GM21528 (cell line): Measurements from ENCODE around the gene GRIK3.
"Not testable (repeated sequence)": the region's sequence is repeated elsewhere in the genome, so short reads cannot be mapped to it uniquely, and the experiment has no call there.

Experiments used
- ATAC-seq: cut with Tn5 transposase; IDR thresholded peaks from one replicate; pipeline ENCODE4 v1.9.1; 2021; ENCODE audit warnings: mild to moderate bottlenecking, moderate library complexity; ENCODE audit not compliant: unreplicated experiment, low FRiP score

GRIK3 gene

DNA sequence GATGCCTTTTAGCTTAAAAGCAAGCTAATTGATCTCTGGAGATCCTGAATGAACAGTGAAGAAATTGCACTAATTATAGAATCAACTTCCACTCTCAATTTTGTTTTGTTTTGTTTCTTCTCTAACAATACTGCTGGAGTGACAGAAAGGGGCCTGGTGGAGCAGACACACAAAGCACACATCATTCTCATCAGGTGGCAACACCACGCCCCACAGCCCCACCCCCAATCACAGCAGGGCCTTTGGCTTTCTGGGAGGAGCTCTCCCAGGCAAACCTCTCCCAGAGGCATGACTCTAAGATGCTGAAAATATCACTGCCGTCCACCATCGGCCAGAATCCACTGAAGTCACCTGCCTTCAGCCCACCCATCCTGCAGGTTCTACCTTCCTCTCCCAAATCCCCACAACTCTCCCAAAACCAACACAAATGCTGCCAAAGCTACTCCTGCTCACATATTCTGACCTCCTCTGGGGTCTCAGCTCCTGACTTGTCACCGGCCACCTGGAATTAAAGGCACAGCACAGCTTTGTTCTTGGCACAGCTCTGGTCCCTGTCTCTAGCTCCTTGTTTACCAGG lies 120.7 kb downstream of the GRIK3 start:
- no peak for ATAC-seq

DNA sequence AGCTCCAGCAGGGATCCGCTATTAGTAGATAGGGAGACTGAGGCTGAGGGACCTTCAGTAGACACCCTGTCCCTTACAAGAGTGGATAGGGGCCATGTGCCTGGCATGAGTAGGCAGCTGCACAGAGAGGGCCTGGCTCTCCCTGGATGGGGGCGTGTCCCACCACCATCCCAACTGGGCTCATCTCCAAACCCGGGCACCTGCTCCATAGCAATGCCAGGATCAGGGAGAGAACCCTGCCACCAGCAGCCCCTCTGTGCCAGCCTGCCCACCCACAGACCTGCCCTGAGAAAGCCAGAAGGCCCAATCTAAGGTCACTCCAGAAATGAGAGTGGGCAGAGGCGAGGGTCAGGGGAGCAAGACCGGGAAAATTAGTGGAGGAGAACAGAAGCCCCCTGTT lies 121.3 kb downstream of the GRIK3 start:
- no peak for ATAC-seq

DNA sequence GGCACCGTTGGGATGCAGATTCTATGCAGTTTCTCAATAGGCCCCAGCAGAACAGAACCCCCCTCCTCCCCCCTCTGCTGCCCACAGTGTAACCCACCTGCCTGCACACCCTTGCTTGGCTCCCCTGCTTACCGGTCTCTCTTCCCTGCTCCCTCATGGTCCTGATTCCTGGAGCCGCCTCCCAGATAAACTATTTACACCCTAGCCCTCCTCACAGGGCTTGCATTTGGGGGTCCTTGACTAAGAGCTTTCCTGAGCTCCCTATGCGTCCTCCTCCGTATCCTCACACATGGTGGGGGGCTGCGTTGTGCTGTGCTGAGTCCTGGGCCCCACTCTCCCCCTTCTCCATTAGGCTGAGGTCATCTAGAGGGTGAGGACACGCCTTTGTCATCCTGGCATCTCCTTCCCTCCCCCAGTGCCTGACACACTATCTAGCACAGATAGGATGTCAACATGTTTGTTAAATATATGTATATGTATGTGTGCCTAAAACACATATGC lies 121.9 kb downstream of the GRIK3 start:
- no peak for ATAC-seq

DNA sequence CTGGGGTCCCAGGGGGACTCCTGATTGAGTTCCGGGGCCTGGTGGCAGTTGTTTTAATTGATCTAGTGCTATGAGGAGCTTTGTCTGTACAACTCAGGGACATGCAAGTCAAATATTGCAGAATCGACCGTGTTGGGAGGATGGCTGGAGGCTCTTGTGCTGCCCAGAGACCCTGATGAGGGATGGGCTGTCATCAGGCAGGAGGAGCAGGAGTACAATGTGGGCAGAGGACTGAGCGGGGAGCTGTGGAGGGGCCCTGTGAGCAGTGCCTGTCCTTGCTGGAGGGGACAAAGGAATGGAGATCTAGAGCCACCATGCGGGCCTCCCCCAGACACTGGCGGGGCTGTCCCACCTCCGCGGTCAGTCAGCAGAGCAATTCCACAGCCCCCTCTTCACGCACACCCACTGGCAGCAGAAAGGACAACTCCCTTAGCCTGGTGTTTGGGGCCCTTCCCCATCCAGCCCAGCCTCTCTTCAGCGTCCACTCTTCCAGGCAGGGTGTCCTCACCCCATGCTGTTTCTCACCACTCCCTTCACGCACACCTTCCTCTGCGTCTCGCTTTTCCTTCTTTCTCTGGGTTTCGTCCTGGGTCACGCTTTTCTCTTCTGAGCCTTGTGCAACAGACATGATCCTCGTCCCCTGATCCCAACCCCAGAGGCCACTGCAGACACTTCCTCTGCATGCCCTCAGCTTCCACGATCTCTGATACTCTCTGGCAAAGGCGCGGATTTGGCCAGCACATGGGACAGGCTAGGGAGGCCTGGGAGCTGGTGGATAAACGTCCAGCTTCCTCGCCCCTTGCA lies 122.6 kb downstream of the GRIK3 start:
- ATAC-seq = no peak

DNA sequence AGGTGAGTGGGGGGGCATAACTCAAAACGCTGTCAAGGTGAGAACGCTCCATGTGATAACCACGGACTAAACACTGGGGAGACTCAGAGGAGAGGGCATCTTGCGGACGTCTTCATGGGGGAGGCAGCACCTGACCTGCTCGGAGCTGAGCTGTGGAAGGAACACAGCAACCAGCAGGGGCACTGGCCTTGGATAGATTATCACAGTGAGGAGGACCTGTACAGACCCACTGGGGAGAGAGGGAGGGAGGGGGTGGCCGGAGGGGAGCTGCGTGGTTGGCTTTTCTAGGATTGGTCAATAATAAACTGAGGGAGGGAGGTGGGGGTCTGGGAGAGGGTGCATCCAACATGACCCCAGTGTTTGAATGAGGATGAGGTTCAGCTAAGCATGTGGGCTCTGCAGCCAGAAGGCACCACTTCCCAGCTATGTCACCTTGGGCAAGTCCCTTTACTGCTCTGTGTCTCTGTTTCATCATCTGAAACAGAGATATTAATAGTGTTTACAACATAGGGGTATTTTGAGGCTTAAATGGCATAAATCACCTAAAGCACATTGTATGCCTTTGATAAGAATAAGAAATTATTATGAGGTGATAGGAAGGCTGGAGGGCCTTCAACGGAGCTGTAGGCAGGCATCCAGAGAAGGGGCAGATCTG lies 123.3 kb downstream of the GRIK3 start:
- no peak for ATAC-seq

DNA sequence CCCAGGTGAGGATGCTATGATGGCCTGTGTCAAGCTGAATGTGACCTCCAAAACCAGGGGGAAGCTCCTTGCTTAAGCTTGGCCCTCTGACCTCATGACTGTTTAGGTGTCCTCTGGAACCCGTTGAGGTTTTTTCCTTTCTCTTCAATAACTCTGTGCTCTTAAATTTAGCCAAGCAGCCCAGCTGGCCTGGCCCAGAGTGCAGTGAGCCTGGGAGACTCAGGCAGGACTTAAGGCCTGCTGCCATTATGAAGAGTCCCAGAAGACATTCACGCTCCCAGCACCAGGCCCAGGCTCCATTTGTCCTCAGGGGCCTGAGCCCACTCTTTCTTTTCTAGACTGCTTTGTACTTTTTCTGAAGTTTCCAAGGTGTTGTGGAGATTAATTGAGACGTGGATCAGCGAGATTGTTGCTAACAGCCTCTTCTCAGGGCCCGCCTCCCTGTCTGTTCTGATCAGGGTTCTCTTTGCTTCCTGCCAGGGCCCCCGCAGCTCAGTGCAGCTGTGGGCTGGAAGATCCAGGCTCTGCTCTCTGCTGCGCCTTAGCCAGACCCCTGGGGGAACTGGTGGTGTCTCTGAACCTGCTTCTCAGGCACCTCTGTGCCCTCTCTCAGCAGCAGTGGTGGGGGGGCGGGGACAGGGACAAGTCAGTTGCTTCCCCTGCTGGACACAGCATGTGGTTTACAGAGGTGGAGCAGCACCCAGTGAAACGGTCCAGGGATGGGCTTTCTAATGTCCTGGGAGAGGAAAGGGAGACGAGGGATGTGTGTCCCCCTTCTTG lies 124.2 kb downstream of the GRIK3 start:
- no peak for ATAC-seq

DNA sequence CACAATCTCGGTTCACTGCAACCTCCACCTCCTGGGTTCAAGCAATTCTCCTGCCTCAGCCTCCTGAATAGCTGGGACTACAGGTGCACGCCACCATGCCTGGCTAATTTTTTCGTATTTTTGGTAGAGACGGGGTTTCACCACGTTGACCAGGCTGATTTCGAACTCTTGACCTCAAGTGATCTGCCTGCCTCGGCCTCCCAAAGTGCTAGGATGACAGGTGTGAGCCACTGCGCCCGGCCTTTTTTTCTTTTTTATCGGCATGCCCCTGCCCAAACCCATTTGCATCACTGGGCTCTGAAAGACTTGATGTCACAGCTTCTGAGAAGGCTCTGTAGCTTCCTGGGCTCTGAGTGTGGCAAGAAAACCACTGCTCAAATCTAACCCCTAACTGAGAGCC lies 125.0 kb downstream of the GRIK3 start:
- not testable (repeated sequence) for ATAC-seq

DNA sequence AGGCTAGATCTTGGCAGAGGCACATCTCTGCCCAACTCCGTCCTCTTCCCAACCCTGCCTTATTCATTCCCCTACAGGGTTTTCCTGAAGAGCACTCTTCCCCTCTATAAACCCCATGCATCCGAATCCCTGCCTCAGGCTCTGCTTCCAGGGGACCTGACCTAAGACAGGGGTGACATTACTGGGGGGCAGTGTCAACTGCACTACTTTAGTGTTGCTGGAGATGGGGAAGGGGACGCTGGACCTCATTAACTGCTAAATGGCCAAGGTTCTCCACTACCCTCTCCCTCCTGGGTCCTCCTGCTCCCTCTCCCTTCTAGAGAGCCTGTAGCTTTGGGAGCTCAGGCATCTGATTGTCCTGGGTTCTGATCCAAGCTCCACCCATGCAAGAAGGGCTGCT lies 126.2 kb downstream of the GRIK3 start:
- ATAC-seq = no peak

DNA sequence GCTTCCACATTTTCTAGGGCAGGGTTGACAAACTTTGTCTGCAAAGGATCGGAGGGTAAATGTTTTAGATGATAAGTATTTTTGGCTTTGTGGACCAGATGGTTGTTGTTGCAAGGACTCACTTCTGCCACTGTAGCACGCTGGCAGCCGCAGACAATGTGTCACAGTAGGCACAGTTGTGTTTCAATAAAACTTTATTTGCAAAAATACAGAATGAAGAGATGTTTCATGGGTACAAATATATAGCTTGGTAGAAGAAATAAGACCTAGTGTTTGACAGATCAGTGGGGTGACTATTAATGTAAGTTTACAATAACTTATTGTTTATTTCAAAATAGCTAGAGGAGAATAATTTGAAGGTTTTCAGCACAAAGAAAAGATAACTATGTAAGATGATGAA lies 127.8 kb downstream of the GRIK3 start:
- no peak for ATAC-seq

DNA sequence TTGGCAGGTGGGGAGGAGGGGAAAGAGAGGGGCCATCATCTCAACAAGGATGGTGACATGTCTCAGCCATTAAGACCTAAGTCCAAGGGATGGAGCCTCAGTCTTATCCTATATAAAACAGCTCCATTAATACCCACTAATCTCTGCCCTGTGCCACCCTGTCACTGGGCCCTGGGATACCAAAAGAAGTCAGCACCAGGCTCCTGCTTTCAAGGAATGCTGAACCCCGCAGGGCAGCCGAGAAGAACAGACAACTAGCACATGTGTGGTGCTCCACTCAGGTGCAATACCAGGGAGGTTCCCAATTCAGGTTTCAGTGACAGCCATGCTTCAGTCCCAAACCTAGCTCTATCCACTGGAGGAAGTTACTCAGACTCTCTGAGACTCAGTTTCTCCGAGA lies 128.4 kb downstream of the GRIK3 start:
- ATAC-seq = no peak

DNA sequence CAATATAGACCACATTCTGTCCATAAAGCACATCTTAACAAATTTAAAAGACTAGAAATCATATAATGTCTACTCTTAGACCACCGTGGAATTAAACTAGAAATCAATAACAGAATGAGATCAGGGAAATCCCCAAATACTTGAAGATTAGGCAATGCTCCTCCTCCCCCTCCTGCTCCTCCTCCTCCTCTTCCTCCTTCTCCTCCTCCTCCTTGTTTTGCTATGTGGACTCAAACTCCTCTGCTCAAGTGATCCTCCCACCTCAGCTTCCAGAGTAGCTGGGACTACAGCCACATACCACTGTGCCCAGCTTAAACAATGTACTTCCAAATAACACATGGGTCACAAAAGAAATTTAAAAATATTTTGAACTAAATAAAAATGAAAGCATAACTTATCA lies 134.2 kb downstream of the GRIK3 start:
- no peak for ATAC-seq

DNA sequence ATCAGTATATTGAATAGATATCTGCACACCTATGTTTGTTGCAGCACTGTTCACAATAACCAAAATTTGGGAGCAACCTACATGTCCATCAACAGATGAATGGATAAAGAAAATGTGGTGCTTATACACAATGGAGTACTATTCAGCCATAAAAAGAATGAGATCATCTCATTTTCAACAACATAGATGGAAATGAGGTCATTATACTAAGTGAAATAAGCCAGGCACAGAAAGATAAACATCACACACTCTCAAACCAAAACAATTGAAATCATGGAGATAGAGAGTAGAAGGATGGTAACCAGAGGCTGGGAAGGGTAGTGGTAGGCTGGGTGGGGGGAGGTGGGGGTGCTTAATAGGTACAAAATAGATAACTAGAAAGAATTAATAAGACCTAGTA lies 136.5 kb downstream of the GRIK3 start:
- ATAC-seq = not testable (repeated sequence)

DNA sequence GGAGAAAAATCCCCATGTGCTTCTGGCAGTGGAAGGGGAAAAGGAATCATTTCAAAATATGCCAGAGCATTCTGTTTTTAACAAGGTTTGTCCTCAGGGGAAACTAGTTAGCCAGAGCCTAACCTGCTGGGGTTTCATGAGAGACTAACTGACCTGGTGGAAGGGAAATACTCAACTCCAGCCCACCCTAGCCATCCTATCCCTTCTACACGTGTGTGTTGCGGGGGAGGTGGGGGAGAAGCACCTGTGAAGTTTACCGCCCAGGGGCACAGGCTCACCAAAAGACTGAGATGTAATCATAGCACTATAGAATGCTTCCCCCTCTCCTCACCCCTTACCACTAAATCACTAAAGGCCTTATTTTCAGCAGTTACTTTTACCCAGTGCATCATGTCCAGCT lies 139.5 kb downstream of the GRIK3 start:
- ATAC-seq = no peak

DNA sequence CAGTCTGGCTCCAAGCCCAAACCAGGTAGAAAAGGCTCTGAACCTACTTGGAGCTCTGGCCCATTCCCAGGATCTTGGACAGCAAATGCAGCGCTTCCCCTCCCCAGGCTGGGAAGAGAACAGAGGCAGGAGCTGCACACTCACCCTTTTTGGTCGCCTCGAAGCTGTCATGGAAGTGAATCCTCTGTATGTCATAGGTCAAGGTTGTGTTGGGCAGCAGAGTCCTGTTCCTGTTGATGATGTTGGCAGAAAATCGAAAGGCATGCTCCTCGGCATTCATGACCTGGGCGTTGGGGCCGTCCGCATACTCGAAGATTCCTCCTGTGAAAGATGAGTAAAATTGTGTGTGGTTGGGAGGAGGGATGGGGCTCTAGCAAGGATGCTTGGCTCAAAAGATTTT lies 143.5 kb downstream of the GRIK3 start:
- ATAC-seq = no peak

DNA sequence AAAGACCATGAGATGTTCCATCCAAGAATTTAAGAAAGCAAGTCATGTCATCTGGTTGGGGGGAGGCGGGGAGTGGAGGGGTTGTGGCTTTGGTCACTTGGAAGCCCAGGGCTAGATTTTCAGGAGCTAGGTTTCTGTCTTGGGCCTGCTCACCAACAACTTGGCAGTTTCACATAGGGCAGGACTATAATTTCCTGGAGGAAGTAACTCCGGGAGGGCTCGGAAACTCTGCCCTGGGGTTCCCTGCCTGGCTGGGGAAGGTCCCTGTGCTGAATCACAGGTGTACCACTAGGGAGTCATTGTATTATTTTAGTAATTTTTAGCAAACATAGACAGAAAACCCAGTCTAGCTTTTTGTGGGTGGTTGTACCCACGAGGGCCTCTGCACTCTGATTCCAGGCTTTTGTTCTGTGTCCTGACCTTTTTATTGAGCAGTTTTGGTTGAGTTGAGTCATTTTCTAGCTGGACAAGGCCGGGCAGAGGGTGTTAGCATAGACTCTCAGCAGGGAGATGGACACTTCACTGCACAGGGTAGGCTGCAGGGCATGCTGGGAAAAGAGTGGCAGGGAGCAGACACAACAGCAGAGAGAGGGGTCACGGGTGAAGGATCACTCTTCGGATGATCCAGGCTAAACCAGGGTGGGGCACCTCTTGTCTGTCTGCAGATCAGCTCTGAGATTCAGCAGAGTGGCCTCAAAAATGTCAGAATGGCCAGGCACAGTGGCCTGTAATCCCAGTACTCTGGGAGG lies 144.7 kb downstream of the GRIK3 start:
- ATAC-seq = no peak

DNA sequence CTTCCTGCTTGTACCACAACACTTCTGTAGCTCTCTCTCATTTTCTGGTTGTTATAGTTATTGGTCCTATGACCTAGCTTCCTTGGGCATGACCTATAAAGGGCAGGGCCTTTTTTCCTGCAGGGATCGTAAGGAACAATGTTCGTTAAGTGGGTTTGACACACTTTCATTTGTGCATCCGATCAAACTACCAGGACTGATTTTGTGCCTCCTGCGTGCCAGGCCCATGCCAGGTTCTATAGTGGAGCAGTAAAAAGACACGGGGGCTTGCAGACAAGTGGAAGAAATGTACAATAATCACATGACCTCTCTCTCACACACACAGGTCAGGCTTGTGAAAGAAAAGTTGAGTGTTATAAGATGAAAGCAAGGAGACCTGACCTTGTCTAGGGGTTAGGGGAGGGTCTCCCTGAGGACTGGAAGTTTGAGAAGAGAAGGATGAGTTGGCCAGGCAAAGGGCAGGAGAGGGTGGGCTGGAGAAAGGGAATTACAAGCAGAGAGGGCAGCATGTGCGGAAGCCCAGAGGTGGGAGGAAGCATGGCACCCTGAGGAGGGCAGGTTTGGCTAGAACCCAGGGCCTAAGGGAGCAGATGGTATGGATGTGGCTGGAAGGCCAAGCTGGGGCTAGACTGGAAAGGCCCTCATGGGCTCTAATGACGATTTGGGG lies 145.4 kb downstream of the GRIK3 start:
- ATAC-seq = no peak

DNA sequence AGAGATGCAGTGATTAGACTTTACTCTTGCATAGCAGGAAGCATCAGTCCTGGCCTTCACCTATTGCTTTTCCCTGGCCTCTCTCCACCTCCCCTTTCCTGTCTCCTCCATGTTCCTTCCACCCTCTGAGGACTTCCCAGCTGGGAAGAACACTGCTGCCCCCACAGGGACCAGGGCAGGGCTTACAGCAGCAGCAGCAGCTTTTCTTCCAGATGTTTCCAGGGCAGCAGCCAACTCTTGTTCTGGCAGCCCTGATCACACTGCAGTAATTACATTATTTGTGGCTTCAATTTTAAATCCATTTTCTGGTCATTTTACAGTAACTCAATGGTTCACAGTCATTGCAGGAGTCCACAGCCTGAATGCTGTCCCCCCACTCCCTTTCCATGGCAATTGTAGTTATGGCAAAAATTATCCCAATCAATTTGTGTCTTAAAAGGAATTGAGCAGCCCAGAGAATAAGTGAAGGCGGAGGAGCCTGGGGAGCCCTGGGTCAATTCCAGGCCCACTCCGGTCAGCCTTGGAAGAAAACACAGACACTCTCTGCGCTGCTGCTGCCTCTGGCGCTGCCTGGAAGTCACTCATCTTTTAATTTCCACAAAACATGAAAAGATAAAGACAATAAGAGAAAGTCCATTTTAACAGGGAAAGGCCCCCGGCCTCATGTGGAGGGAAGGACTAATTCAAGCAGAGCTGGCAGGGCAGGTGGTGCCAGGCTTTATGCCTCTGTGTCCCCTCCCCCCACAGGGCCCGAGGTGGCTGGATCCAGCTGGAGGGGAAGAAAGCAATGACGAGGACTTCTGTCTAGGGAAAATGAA lies 148.6 kb downstream of the GRIK3 start:
- ATAC-seq = no peak

DNA sequence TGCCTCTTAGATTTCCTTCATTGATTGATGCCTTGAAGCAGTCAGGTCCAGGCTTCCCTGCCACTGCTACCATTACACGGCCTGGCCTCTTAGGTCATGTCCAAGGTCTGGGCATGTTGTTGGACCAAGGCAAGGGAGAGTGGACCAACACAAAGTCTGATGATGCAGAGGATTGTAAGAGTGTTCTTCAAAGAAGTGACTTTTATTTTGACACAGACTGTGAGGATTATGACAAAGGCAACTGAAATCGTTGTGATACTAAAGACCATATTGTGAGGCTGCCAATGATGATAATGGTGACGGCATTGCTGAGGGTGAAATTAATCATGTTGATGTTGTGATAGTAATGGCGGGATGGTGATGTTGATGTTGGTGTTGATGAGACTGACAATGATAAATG lies 149.5 kb downstream of the GRIK3 start:
- ATAC-seq = no peak
